HG02610 (cell line): ENCODE measurements around the gene R3HDM1.

Source experiments
- ATAC-seq: cut with Tn5 transposase; IDR thresholded peaks from one replicate; pipeline ENCODE4 v1.9.1; 2021; ENCODE audit warnings: mild to moderate bottlenecking, moderate library complexity; ENCODE audit not compliant: unreplicated experiment

Gene R3HDM1

GRCh38 chr2:135773319-135773718, 242.0 kb downstream of the R3HDM1 start:
- no peak for ATAC-seq

GRCh38 chr2:135773917-135774316, 242.6 kb downstream of the R3HDM1 start:
- ATAC-seq, result no peak
